Esophagus muscularis mucosa (tissue), 4 donors: ENCODE results near the gene UMODL1. TPM values are rescaled to one million over a fixed set of nuclear protein-coding genes. Genes with fewer than 3 reads are reported as not detected.

ENCODE experiments used
- DNase-seq: peaks from one replicate; pipeline ENCODE4 v3.0.0-alpha.2; 2017; ENCODE audit errors: extremely low spot score
- H3K27ac ChIP-seq, 4 donors: fragments of 200-600 bp; sonication (generic); replicated peaks in 1 of 4; 1 replicate in 3 of 4; 2 replicates in 1 of 4; pipeline ENCODE4 v1.5.1; 2016 to 2019; ENCODE audit warnings: mild to moderate bottlenecking in 1 of 4
- H3K27me3 ChIP-seq, 4 donors: fragments of 200-600 bp; sonication (generic); one replicate each; pipeline versions ENCODE4 v1.5.1 to v1.6.0; 2016 to 2019
- H3K36me3 ChIP-seq, 4 donors: fragments of 200-600 bp; sonication (generic); one replicate each; pipeline ENCODE4 v1.5.1; 2016 to 2019
- H3K4me1 ChIP-seq, 4 donors: fragments of 200-600 bp; sonication (generic); one replicate each; pipeline ENCODE4 v1.5.1; 2016 to 2019
- H3K4me3 ChIP-seq, 4 donors: fragments of 200-600 bp; sonication (generic); 1 replicate in 2 of 4; 2 replicates in 2 of 4; pipeline ENCODE4 v1.5.1; 2016 to 2019; ENCODE audit warnings: mild to moderate bottlenecking in 4 of 4, moderate library complexity in 1 of 4
- H3K9me3 ChIP-seq, 4 donors: fragments of 200-600 bp; sonication (generic); 1 replicate in 3 of 4; 2 replicates in 1 of 4; pipeline ENCODE4 v1.5.1; 2016 to 2019
- EP300 ChIP-seq: sonication (generic); formaldehyde crosslinking; IDR thresholded peaks from one replicate; pipeline ENCODE4 v1.6.1; 2017; ENCODE audit warnings: antibody characterized with exemption
- POLR2A ChIP-seq: fragments of 450-650 bp; IDR thresholded peaks from one replicate; pipeline ENCODE4 v1.6.1; 2017; ENCODE audit warnings: antibody characterized with exemption, moderate library complexity, mild to moderate bottlenecking, low read depth
- POLR2AphosphoS5 ChIP-seq, 2 donors: sonication (generic); formaldehyde crosslinking; IDR thresholded peaks; one replicate each; pipeline ENCODE4 v1.6.1; 2017; ENCODE audit warnings: antibody characterized with exemption in 2 of 2
- WGBS: methylation state at CpG from one replicate; pipeline ENCODE4 v1.1.5; 2018; 5-methylcytosine and 5-hydroxymethylcytosine counted together
- intact Hi-C: fragments of 100-400 bp; cut with DNase I; formaldehyde crosslinking; loops from one replicate; pipeline ENCODE4 v1.15.1; 2023
- total RNA-seq, 4 donors: library from RNA; depleted of rRNA; stranded (reverse); fragments of >200 nt; gene quantifications; one replicate each; pipeline versions ENCODE4 v1.1.0 to v1.2.1, GENCODE V29; 2016
- TF ChIP-seq, protein P1 (sequence below), 3 experiments: fragments of 200-600 bp in 2 of 3; fragments of 450-650 bp in 1 of 3; sonication (generic) in 2 of 3; IDR thresholded peaks; one replicate each; pipeline ENCODE4 v1.5.1; 2017 to 2019; ENCODE audit warnings: antibody characterized with exemption in 3 of 3, mild to moderate bottlenecking in 2 of 3, moderate library complexity in 1 of 3

UMODL1 gene
- total RNA-seq, 4 donors from 2014 or later = 0.13 TPM; not detected in 3

DNA sequence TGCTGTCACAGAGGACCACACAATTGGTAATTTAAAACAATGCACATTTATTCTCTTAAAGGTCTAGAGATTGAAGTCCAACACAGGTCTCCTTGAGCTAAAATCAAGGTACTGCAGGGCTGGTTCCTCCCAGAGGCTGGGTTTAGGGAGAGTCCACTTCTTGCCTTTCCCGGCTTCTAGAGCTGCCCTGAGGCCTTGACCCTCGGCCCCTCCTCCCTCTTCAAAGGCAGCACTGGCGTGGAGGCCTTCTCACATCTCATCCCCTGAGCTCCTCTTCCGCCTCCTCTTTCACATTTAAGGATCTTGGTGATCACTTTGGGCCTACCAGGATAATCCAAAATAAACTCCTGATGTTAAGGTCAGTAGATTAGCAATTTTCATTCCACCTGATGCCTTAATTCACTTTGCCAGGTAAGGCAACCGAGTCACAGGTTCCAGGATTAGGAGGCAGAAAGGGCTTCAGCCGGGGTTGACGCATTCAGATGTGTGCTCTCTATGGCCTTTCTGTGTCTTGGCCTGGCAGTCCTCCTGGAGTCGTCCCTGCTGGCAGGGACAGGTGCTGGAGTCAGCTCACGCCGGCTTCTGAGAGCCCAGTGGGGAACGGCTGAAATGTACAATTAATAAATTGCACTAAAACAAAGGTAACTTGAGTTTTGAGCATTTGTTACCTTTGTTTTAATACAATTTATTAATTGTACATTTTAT is 86.6 kb downstream of the UMODL1 start:
- no peak overlapping the region for H3K27ac ChIP-seq
- no peak for DNase-seq
- H3K36me3 ChIP-seq = no peaks in the 10 kb centered on the region
- intact Hi-C loops = no loop called here
- WGBS = 90% methylated on average over 11 of the region's 11 CpGs
- peaks cover 0 to 38% (median 0%) of the 10 kb centered on the region in 4 donors for H3K27me3 ChIP-seq
- H3K4me3 ChIP-seq = no peak overlapping the region
- H3K4me1 ChIP-seq = peaks cover 4 to 11% (median 8%) of the 10 kb centered on the region in 4 donors
- no peak for TF ChIP-seq POLR2AphosphoS5 (IDR thresholded peaks at IDR 0.05)
- TF ChIP-seq, protein P1, sequence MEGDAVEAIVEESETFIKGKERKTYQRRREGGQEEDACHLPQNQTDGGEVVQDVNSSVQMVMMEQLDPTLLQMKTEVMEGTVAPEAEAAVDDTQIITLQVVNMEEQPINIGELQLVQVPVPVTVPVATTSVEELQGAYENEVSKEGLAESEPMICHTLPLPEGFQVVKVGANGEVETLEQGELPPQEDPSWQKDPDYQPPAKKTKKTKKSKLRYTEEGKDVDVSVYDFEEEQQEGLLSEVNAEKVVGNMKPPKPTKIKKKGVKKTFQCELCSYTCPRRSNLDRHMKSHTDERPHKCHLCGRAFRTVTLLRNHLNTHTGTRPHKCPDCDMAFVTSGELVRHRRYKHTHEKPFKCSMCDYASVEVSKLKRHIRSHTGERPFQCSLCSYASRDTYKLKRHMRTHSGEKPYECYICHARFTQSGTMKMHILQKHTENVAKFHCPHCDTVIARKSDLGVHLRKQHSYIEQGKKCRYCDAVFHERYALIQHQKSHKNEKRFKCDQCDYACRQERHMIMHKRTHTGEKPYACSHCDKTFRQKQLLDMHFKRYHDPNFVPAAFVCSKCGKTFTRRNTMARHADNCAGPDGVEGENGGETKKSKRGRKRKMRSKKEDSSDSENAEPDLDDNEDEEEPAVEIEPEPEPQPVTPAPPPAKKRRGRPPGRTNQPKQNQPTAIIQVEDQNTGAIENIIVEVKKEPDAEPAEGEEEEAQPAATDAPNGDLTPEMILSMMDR (IDR thresholded peaks at IDR 0.05) = no peak
- TF ChIP-seq EP300 = no peak
- TF ChIP-seq POLR2A = no peak
- H3K9me3 ChIP-seq = no peaks in the 10 kb centered on the region

DNA sequence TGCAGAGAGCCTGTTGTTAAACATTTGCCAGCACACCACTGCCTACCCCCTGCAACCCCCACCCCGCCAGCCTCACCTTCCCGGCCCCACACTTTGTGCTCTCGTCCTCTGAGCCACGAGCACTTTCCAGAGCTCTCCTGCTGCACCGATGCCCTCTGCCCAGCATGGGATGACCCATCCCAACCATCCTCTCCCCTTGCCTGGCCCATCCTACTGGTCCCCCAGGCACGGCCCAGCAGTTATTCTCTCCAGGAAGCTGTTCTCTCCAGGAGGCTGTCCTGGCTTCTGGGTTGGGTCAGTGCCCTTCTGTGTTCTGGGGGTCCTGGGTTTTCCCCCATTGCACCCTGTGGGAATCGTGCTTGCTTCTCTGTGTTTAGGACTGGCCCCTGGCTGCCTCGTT is 87.7 kb downstream of the UMODL1 start:
- intact Hi-C loops = no loop called here
- Histone ChIP-seq H3K4me3 (no peak overlapping the region), H3K27me3 (peaks cover 0 to 38% (median 0%) of the 10 kb centered on the region in 4 donors), H3K36me3 (no peaks in the 10 kb centered on the region), H3K27ac (no peak overlapping the region), H3K9me3 (no peaks in the 10 kb centered on the region), H3K4me1 (peaks cover 4 to 11% (median 8%) of the 10 kb centered on the region in 4 donors)
- TF ChIP-seq POLR2A (no peak), EP300 (no peak), POLR2AphosphoS5 (IDR thresholded peaks at IDR 0.05) (no peak)
- TF ChIP-seq, protein P1 (IDR thresholded peaks at IDR 0.05) = no peak
- WGBS = 91% methylated on average over 8 of the region's 8 CpGs
- no peak for DNase-seq

DNA sequence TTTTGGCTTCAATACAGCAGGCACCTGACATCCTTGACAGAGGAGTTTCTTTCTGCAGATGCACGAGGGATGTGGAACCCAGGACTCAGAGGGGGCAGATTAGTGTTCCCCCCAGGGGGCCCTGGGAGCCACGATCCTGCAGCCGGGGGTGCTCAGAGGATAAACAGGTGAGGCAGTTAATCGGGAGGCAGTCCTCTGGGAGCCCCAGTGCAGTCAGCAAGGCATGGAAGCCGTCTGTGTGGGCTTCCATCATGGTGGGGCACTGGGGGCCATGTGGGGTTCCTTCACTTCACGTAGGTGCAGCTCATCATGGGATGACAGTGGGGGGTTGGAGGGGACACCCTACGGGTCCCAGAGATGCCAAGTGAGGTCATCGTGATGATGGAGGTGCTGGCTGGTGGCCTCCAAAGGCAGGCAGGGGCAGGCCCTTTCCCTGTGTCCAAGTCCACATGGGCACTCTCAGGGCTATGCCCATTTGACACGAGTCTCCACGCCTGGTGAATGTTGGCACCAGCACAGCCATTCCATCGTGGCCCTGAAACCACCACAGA is 88.5 kb downstream of the UMODL1 start:
- DNase-seq = no peak
- Histone ChIP-seq H3K4me3 (no peak overlapping the region), H3K27ac (no peak overlapping the region), H3K9me3 (no peaks in the 10 kb centered on the region), H3K27me3 (peaks cover 0 to 34% (median 0%) of the 10 kb centered on the region in 4 donors), H3K36me3 (no peaks in the 10 kb centered on the region), H3K4me1 (peaks cover 4 to 15% (median 10%) of the 10 kb centered on the region in 4 donors)
- WGBS = 82% methylated on average over 8 of the region's 11 CpGs
- intact Hi-C loops = no loop called here
- no peak for TF ChIP-seq POLR2A
- TF ChIP-seq, protein P1 (IDR thresholded peaks at IDR 0.05) = no peak
- no peak for TF ChIP-seq EP300
- TF ChIP-seq POLR2AphosphoS5 (IDR thresholded peaks at IDR 0.05) = no peak

DNA sequence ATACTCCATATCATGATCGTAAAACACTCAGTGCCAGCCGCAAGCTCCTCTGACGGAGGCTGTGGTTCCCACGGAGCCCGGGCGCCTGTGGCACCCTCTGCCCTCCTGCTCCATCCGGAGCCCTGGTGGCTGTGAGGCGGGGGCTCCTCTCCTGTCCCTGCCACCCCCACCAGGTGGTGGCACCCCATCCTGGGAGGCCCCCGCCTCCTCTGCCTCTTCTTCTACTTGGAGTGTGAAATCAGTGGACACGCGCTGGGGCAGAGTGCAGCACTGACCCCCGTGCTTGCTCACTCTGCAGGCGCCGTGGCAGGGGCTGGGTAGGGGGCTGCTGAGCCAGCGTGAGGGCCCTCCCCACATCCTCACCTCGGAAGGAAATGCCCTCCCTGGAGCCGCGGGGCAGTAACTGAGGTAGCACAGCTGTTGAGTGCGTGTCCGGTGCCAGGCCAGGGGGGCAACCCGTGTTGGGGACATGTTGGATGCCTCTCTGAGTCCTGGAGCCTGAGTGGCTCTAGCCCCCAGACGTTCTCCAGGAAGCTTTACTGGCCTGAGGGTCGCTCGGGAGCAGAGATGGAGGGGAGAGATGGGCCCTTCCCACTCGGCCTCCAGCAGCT is 89.1 kb downstream of the UMODL1 start:
- TF ChIP-seq EP300 (no peak), POLR2AphosphoS5 (IDR thresholded peaks at IDR 0.05) (no peak), POLR2A (no peak)
- TF ChIP-seq, protein P1 (IDR thresholded peaks at IDR 0.05) = no peak
- no peak for DNase-seq
- no peak overlapping the region for H3K4me3 ChIP-seq
- intact Hi-C loops = no loop called here
- peaks cover 0 to 30% (median 0%) of the 10 kb centered on the region in 4 donors for H3K27me3 ChIP-seq
- no peaks in the 10 kb centered on the region for H3K9me3 ChIP-seq
- peaks cover 4 to 16% (median 10%) of the 10 kb centered on the region in 4 donors for H3K4me1 ChIP-seq
- H3K27ac ChIP-seq = no peak overlapping the region
- no peaks in the 10 kb centered on the region for H3K36me3 ChIP-seq
- WGBS = 86% methylated on average over 5 of the region's 25 CpGs
